Epithelial cell of alveolus of lung (primary cell): ENCODE measurements around the gene RETNLB. TPM values are rescaled to one million over a fixed set of nuclear protein-coding genes. Genes with fewer than 3 reads are reported as not detected.

Experiments
- total RNA-seq: library from RNA; depleted of rRNA; stranded (reverse); fragments of >200 nt; gene quantifications from 2 replicates; pipeline ENCODE4 v1.2.1, GENCODE V29; 2015

Gene RETNLB, protein sequence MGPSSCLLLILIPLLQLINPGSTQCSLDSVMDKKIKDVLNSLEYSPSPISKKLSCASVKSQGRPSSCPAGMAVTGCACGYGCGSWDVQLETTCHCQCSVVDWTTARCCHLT
- total RNA-seq: not detected in 2 replicates

DNA sequence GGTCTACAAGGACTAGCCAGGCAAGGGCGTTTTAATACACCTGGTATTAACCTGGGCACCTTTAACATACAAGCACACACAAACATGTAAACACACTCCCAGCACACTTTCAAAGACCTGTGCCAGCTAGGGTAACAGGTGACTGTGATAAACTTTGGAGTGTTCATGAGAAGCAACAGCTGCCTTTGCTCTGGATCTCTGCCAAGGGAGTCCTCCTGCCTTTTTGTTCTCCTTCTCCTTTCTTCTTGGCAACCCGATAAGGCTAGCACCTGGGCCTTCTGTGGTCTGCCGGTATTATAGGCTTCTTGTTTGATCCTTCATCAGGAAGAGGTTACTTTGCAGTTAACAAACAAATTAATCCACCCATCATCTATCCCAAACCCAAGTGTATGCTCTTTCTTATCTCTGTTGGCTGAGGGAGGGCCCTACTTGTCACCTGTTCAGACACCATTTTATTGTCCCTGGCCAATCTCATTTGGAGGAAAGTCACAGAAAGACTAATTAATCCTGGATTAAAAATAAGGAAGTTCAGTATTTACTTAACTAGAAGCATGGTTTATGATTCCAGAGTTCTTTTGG lies at the start of gene RETNLB:
Gene RETNLB, minus strand, starts transcription at position 7 of the 579 bp plus-strand sequence. CDS start 225 bp downstream, outside the sequence.

Other genes with a start within 250 kb of the RETNLB start
- gene MYH15, start 246.8 kb downstream of the RETNLB start, total RNA-seq: 0.08 and 0.26 TPM in 2 replicates
- gene CIP2A, start 168.0 kb downstream of the RETNLB start, total RNA-seq: 6.7 and 16.9 TPM in 2 replicates
- 7.1 and 11.3 TPM in 2 replicates for gene DZIP3, start 167.7 kb downstream of the RETNLB start, total RNA-seq
- gene TRAT1, start 65.4 kb upstream of the RETNLB start, total RNA-seq: not detected in 2 replicates
- gene GUCA1C, start 196.5 kb upstream of the RETNLB start, total RNA-seq: not detected in 2 replicates